ENCODE data around the gene NOBOX.

DNA sequence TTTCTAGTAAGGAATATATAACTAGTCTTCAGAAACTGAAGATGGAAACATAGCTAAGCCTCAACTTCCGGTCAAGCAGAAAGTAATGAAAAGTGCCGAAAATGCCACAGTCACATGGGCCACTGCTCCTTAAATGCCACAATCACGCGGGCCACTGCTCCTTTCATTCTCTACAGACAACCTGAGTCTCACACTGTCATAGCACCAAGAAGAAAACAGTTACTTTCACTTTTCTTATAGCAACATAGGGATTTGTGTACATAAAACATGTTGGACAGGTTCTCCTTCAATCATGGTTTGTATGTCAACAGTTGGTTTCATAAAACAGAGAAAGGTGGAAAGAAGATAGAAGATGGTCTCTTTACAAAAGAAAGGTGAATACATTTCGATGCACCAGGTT, 48.6 kb upstream of the NOBOX start:
- TF ChIP-seq, protein P1, sequence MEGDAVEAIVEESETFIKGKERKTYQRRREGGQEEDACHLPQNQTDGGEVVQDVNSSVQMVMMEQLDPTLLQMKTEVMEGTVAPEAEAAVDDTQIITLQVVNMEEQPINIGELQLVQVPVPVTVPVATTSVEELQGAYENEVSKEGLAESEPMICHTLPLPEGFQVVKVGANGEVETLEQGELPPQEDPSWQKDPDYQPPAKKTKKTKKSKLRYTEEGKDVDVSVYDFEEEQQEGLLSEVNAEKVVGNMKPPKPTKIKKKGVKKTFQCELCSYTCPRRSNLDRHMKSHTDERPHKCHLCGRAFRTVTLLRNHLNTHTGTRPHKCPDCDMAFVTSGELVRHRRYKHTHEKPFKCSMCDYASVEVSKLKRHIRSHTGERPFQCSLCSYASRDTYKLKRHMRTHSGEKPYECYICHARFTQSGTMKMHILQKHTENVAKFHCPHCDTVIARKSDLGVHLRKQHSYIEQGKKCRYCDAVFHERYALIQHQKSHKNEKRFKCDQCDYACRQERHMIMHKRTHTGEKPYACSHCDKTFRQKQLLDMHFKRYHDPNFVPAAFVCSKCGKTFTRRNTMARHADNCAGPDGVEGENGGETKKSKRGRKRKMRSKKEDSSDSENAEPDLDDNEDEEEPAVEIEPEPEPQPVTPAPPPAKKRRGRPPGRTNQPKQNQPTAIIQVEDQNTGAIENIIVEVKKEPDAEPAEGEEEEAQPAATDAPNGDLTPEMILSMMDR (conservative IDR thresholded peaks at IDR 0.05; ENCODE audit: low read depth in 2 of 2) = no peak
- TF ChIP-seq POLR2AphosphoS5 (IDR thresholded peaks at IDR 0.05; ENCODE audit: low read depth) = no peak
- no peak for TF ChIP-seq NANOG (IDR thresholded peaks at IDR 0.05; ENCODE audit: borderline replicate concordance)
- TF ChIP-seq EZH2 (IDR thresholded peaks at IDR 0.05; ENCODE audit: low read depth, unreplicated experiment) = no peak
- TF ChIP-seq, protein P2, sequence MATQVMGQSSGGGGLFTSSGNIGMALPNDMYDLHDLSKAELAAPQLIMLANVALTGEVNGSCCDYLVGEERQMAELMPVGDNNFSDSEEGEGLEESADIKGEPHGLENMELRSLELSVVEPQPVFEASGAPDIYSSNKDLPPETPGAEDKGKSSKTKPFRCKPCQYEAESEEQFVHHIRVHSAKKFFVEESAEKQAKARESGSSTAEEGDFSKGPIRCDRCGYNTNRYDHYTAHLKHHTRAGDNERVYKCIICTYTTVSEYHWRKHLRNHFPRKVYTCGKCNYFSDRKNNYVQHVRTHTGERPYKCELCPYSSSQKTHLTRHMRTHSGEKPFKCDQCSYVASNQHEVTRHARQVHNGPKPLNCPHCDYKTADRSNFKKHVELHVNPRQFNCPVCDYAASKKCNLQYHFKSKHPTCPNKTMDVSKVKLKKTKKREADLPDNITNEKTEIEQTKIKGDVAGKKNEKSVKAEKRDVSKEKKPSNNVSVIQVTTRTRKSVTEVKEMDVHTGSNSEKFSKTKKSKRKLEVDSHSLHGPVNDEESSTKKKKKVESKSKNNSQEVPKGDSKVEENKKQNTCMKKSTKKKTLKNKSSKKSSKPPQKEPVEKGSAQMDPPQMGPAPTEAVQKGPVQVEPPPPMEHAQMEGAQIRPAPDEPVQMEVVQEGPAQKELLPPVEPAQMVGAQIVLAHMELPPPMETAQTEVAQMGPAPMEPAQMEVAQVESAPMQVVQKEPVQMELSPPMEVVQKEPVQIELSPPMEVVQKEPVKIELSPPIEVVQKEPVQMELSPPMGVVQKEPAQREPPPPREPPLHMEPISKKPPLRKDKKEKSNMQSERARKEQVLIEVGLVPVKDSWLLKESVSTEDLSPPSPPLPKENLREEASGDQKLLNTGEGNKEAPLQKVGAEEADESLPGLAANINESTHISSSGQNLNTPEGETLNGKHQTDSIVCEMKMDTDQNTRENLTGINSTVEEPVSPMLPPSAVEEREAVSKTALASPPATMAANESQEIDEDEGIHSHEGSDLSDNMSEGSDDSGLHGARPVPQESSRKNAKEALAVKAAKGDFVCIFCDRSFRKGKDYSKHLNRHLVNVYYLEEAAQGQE (IDR thresholded peaks at IDR 0.05; ENCODE audit: unreplicated experiment) = no peak
- TF ChIP-seq CREB1 (CRISPR knock-in tag; IDR thresholded peaks at IDR 0.05; ENCODE audit: low read depth) = no peak
- TF ChIP-seq EZH2phosphoT487 (IDR thresholded peaks at IDR 0.05; ENCODE audit: unreplicated experiment) = no peak
- TF ChIP-seq ZNF114 (CRISPR knock-in tag; IDR thresholded peaks at IDR 0.05) = no peak
- TF ChIP-seq JUNB (IDR thresholded peaks at IDR 0.05; ENCODE audit: unreplicated experiment) = no peak
- TF ChIP-seq ETS1 (IDR thresholded peaks at IDR 0.05) = no peak
- TF ChIP-seq, protein P3, sequence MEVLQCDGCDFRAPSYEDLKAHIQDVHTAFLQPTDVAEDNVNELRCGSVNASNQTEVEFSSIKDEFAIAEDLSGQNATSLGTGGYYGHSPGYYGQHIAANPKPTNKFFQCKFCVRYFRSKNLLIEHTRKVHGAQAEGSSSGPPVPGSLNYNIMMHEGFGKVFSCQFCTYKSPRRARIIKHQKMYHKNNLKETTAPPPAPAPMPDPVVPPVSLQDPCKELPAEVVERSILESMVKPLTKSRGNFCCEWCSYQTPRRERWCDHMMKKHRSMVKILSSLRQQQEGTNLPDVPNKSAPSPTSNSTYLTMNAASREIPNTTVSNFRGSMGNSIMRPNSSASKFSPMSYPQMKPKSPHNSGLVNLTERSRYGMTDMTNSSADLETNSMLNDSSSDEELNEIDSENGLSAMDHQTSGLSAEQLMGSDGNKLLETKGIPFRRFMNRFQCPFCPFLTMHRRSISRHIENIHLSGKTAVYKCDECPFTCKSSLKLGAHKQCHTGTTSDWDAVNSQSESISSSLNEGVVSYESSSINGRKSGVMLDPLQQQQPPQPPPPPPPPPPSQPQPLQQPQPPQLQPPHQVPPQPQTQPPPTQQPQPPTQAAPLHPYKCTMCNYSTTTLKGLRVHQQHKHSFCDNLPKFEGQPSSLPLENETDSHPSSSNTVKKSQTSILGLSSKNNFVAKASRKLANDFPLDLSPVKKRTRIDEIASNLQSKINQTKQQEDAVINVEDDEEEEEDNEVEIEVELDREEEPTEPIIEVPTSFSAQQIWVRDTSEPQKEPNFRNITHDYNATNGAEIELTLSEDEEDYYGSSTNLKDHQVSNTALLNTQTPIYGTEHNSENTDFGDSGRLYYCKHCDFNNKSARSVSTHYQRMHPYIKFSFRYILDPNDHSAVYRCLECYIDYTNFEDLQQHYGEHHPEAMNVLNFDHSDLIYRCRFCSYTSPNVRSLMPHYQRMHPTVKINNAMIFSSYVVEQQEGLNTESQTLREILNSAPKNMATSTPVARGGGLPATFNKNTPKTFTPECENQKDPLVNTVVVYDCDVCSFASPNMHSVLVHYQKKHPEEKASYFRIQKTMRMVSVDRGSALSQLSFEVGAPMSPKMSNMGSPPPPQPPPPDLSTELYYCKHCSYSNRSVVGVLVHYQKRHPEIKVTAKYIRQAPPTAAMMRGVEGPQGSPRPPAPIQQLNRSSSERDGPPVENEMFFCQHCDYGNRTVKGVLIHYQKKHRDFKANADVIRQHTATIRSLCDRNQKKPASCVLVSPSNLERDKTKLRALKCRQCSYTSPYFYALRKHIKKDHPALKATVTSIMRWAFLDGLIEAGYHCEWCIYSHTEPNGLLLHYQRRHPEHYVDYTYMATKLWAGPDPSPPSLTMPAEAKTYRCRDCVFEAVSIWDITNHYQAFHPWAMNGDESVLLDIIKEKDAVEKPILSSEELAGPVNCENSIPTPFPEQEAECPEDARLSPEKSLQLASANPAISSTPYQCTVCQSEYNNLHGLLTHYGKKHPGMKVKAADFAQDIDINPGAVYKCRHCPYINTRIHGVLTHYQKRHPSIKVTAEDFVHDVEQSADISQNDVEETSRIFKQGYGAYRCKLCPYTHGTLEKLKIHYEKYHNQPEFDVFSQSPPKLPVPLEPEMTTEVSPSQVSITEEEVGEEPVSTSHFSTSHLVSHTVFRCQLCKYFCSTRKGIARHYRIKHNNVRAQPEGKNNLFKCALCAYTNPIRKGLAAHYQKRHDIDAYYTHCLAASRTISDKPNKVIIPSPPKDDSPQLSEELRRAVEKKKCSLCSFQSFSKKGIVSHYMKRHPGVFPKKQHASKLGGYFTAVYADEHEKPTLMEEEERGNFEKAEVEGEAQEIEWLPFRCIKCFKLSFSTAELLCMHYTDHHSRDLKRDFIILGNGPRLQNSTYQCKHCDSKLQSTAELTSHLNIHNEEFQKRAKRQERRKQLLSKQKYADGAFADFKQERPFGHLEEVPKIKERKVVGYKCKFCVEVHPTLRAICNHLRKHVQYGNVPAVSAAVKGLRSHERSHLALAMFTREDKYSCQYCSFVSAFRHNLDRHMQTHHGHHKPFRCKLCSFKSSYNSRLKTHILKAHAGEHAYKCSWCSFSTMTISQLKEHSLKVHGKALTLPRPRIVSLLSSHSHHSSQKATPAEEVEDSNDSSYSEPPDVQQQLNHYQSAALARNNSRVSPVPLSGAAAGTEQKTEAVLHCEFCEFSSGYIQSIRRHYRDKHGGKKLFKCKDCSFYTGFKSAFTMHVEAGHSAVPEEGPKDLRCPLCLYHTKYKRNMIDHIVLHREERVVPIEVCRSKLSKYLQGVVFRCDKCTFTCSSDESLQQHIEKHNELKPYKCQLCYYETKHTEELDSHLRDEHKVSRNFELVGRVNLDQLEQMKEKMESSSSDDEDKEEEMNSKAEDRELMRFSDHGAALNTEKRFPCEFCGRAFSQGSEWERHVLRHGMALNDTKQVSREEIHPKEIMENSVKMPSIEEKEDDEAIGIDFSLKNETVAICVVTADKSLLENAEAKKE (CRISPR knock-in tag; IDR thresholded peaks at IDR 0.05) = no peak
- TF ChIP-seq ZNF331 (CRISPR knock-in tag; IDR thresholded peaks at IDR 0.05; ENCODE audit: low read depth) = no peak
- no peak for TF ChIP-seq STAT1 (IDR thresholded peaks at IDR 0.05; ENCODE audit: unreplicated experiment)

All from GM23338 (cell line).